ENCODE data around the gene FAM240B.
A peak's percentile ranks its signal among the peaks of the same experiment; 100 is the strongest.

Gene FAM240B

GRCh38 chr9:38706493-38706892 lies 13.4 kb downstream of the FAM240B start:
- Histone ChIP-seq H3K9me3 (ENCODE audit: control insufficient read depth in 2 of 2, low read length in 2 of 2) (no peaks in the 10 kb centered on the region), H3K9ac (ENCODE audit: low read depth in 1 of 2, low read length in 2 of 2) (no peak overlapping the region), H3K27ac (ENCODE audit: low read depth in 2 of 2, low read length in 2 of 2) (no peak overlapping the region), H3K36me3 (ENCODE audit: control insufficient read depth in 2 of 2, insufficient read depth in 2 of 2, low read length in 2 of 2) (no peaks in the 10 kb centered on the region), H3K4me1 (ENCODE audit: control insufficient read depth in 2 of 2, insufficient read depth in 2 of 2, low read length in 2 of 2) (no peaks in the 10 kb centered on the region), H3K4me3 (ENCODE audit: low read length in 2 of 2) (no peak overlapping the region), H3K27me3 (ENCODE audit: control insufficient read depth in 2 of 2, insufficient read depth in 2 of 2, low read length in 2 of 2) (no peaks in the 10 kb centered on the region)

GRCh38 chr9:38705917-38706316 lies 14.0 kb downstream of the FAM240B start:
- Histone ChIP-seq H3K4me3 (ENCODE audit: low read length in 2 of 2) (no peak overlapping the region), H3K4me1 (ENCODE audit: control insufficient read depth in 2 of 2, insufficient read depth in 2 of 2, low read length in 2 of 2) (no peaks in the 10 kb centered on the region), H3K9ac (ENCODE audit: low read depth in 1 of 2, low read length in 2 of 2) (no peak overlapping the region), H3K36me3 (ENCODE audit: control insufficient read depth in 2 of 2, insufficient read depth in 2 of 2, low read length in 2 of 2) (no peaks in the 10 kb centered on the region), H3K9me3 (ENCODE audit: control insufficient read depth in 2 of 2, low read length in 2 of 2) (no peaks in the 10 kb centered on the region), H3K27me3 (ENCODE audit: control insufficient read depth in 2 of 2, insufficient read depth in 2 of 2, low read length in 2 of 2) (no peaks in the 10 kb centered on the region), H3K27ac (ENCODE audit: low read depth in 2 of 2, low read length in 2 of 2) (no peak overlapping the region)

- Histone ChIP-seq H3K27ac (ENCODE audit: low read depth in 2 of 2, low read length in 2 of 2) (no peak overlapping the region), H3K4me3 (ENCODE audit: low read length in 2 of 2) (no peak overlapping the region), H3K9me3 (ENCODE audit: control insufficient read depth in 2 of 2, low read length in 2 of 2) (no peaks in the 10 kb centered on the region), H3K4me1 (ENCODE audit: control insufficient read depth in 2 of 2, insufficient read depth in 2 of 2, low read length in 2 of 2) (no peaks in the 10 kb centered on the region), H3K36me3 (ENCODE audit: control insufficient read depth in 2 of 2, insufficient read depth in 2 of 2, low read length in 2 of 2) (no peaks in the 10 kb centered on the region), H3K9ac (ENCODE audit: low read depth in 1 of 2, low read length in 2 of 2) (no peak overlapping the region), H3K27me3 (ENCODE audit: control insufficient read depth in 2 of 2, insufficient read depth in 2 of 2, low read length in 2 of 2) (no peaks in the 10 kb centered on the region)
Observed at GRCh38 chr9:38700695-38701094, 19.2 kb downstream of the FAM240B start.

- Histone ChIP-seq H3K9ac (ENCODE audit: low read depth in 1 of 2, low read length in 2 of 2) (no peak overlapping the region), H3K4me1 (ENCODE audit: control insufficient read depth in 2 of 2, insufficient read depth in 2 of 2, low read length in 2 of 2) (no peaks in the 10 kb centered on the region), H3K27me3 (ENCODE audit: control insufficient read depth in 2 of 2, insufficient read depth in 2 of 2, low read length in 2 of 2) (no peaks in the 10 kb centered on the region), H3K9me3 (ENCODE audit: control insufficient read depth in 2 of 2, low read length in 2 of 2) (no peaks in the 10 kb centered on the region), H3K4me3 (ENCODE audit: low read length in 2 of 2) (no peak overlapping the region), H3K27ac (ENCODE audit: low read depth in 2 of 2, low read length in 2 of 2) (no peak overlapping the region), H3K36me3 (ENCODE audit: control insufficient read depth in 2 of 2, insufficient read depth in 2 of 2, low read length in 2 of 2) (no peaks in the 10 kb centered on the region)
Observed at GRCh38 chr9:38699337-38699736, 20.6 kb downstream of the FAM240B start.

- Histone ChIP-seq H3K27me3 (ENCODE audit: control insufficient read depth in 2 of 2, insufficient read depth in 2 of 2, low read length in 2 of 2) (no peaks in the 10 kb centered on the region), H3K9ac (ENCODE audit: low read depth in 1 of 2, low read length in 2 of 2) (no peak overlapping the region), H3K27ac (ENCODE audit: low read depth in 2 of 2, low read length in 2 of 2) (no peak overlapping the region), H3K9me3 (ENCODE audit: control insufficient read depth in 2 of 2, low read length in 2 of 2) (no peaks in the 10 kb centered on the region), H3K36me3 (ENCODE audit: control insufficient read depth in 2 of 2, insufficient read depth in 2 of 2, low read length in 2 of 2) (no peaks in the 10 kb centered on the region), H3K4me3 (ENCODE audit: low read length in 2 of 2) (no peak overlapping the region), H3K4me1 (ENCODE audit: control insufficient read depth in 2 of 2, insufficient read depth in 2 of 2, low read length in 2 of 2) (no peaks in the 10 kb centered on the region)
Observed at GRCh38 chr9:38697776-38698300, 22.1 kb downstream of the FAM240B start.

GRCh38 chr9:38696999-38697398 lies 22.9 kb downstream of the FAM240B start:
- Histone ChIP-seq H3K36me3 (ENCODE audit: control insufficient read depth in 2 of 2, insufficient read depth in 2 of 2, low read length in 2 of 2) (no peaks in the 10 kb centered on the region), H3K4me1 (ENCODE audit: control insufficient read depth in 2 of 2, insufficient read depth in 2 of 2, low read length in 2 of 2) (no peaks in the 10 kb centered on the region), H3K9ac (ENCODE audit: low read depth in 1 of 2, low read length in 2 of 2) (no peak overlapping the region), H3K4me3 (ENCODE audit: low read length in 2 of 2) (no peak overlapping the region), H3K27ac (ENCODE audit: low read depth in 2 of 2, low read length in 2 of 2) (no peak overlapping the region), H3K27me3 (ENCODE audit: control insufficient read depth in 2 of 2, insufficient read depth in 2 of 2, low read length in 2 of 2) (no peaks in the 10 kb centered on the region), H3K9me3 (ENCODE audit: control insufficient read depth in 2 of 2, low read length in 2 of 2) (no peaks in the 10 kb centered on the region)

DNA sequence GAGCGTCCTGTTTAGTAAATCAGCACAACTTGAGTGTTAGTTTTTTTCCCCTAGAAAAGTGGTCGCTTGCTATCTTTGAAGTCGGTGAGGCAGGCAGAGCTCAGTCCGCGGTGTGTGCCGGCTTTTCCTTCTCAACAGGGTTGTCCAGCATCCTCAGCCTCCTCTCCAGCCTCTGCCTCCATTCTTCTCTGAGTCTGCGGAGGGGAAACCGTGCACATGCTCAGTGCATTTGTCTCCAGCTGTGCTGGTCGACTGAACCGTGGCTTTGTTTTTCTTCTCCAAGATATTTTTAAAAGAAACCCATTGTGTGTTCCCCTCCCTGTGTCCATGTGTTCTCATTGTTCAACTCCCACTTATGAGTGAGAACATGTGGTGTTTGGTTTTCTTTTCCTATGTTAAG lies 25.3 kb downstream of the FAM240B start:
- Histone ChIP-seq H3K9ac (ENCODE audit: low read depth in 1 of 2, low read length in 2 of 2) (no peak overlapping the region), H3K4me3 (ENCODE audit: low read length in 2 of 2) (no peak overlapping the region), H3K4me1 (ENCODE audit: control insufficient read depth in 2 of 2, insufficient read depth in 2 of 2, low read length in 2 of 2) (no peaks in the 10 kb centered on the region), H3K27me3 (ENCODE audit: control insufficient read depth in 2 of 2, insufficient read depth in 2 of 2, low read length in 2 of 2) (peaks cover 0 to 2% of the 10 kb centered on the region in 2 donors), H3K27ac (ENCODE audit: low read depth in 2 of 2, low read length in 2 of 2) (no peak overlapping the region), H3K36me3 (ENCODE audit: control insufficient read depth in 2 of 2, insufficient read depth in 2 of 2, low read length in 2 of 2) (no peaks in the 10 kb centered on the region), H3K9me3 (ENCODE audit: control insufficient read depth in 2 of 2, low read length in 2 of 2) (no peaks in the 10 kb centered on the region)

DNA sequence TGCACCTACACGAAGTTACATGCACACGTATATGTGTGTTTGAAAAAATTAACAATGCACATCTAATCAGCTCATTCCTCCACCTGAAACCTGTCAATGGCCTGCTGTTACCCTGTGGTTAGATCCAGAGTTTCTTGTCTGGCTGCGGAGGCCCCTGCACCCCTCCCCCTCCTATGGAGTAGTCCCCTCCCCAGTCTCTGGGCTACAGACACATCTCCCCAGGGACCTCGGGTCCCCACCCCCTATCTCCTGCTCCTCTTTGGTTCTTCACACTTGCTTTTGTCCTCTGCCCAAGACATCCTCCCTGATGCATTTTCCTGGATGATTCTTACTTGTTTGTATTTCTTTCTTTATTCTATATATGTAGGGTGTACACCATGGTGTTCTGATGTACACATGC lies 27.2 kb downstream of the FAM240B start:
- H3K9ac ChIP-seq (ENCODE audit: low read depth in 1 of 2, low read length in 2 of 2), result no peak overlapping the region
- no peaks in the 10 kb centered on the region for H3K36me3 ChIP-seq (ENCODE audit: control insufficient read depth in 2 of 2, insufficient read depth in 2 of 2, low read length in 2 of 2)
- no peak overlapping the region for H3K4me3 ChIP-seq (ENCODE audit: low read length in 2 of 2)
- H3K9me3 ChIP-seq (ENCODE audit: control insufficient read depth in 2 of 2, low read length in 2 of 2), result no peaks in the 10 kb centered on the region
- no peak overlapping the region for H3K27ac ChIP-seq (ENCODE audit: low read depth in 2 of 2, low read length in 2 of 2)
- H3K27me3 ChIP-seq (ENCODE audit: control insufficient read depth in 2 of 2, insufficient read depth in 2 of 2, low read length in 2 of 2), result peaks cover 0 to 2% of the 10 kb centered on the region in 2 donors
- H3K4me1 ChIP-seq (ENCODE audit: control insufficient read depth in 2 of 2, insufficient read depth in 2 of 2, low read length in 2 of 2), result peaks cover 0 to 3% of the 10 kb centered on the region in 2 donors

- H3K27ac ChIP-seq (ENCODE audit: low read depth in 2 of 2, low read length in 2 of 2), result no peak overlapping the region
Observed at GRCh38 chr9:38690574-38690973, 29.4 kb downstream of the FAM240B start.

DNA sequence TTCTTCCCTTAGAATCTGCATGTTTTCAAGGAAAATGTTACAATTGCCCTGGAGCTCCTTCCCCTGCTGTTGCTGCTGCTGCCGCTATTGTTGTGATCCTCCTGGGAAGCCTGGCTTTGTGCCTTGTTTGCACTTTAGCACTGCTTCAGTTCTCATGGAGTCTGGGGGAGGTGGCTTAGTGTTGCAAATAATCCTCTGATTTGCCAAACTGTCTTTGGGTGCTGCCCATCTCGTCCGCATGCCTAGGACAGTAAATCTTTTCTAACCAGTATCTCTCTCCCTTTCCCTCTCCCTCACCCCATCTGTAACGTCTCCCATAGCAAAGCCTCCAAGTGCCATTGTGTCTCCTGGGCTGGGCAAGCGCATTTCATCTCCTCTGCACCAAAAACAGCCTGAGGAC lies 30.3 kb downstream of the FAM240B start:
- peaks cover 5 to 10% of the 10 kb centered on the region in 2 donors for H3K4me1 ChIP-seq (ENCODE audit: control insufficient read depth in 2 of 2, insufficient read depth in 2 of 2, low read length in 2 of 2)
- no peak overlapping the region for H3K4me3 ChIP-seq (ENCODE audit: low read length in 2 of 2)
- no peaks in the 10 kb centered on the region for H3K36me3 ChIP-seq (ENCODE audit: control insufficient read depth in 2 of 2, insufficient read depth in 2 of 2, low read length in 2 of 2)
- no peaks in the 10 kb centered on the region for H3K9me3 ChIP-seq (ENCODE audit: control insufficient read depth in 2 of 2, low read length in 2 of 2)
- H3K27me3 ChIP-seq (ENCODE audit: control insufficient read depth in 2 of 2, insufficient read depth in 2 of 2, low read length in 2 of 2), result peaks cover 0 to 2% of the 10 kb centered on the region in 2 donors
- H3K9ac ChIP-seq (ENCODE audit: low read depth in 1 of 2, low read length in 2 of 2), result no peak overlapping the region
- no peak overlapping the region for H3K27ac ChIP-seq (ENCODE audit: low read depth in 2 of 2, low read length in 2 of 2)

More at GRCh38 chr9:38690574-38690973, 29.4 kb downstream of the FAM240B start:
- Histone ChIP-seq H3K4me1 (ENCODE audit: control insufficient read depth in 2 of 2, insufficient read depth in 2 of 2, low read length in 2 of 2) (peaks cover 5 to 10% of the 10 kb centered on the region in 2 donors), H3K9me3 (ENCODE audit: control insufficient read depth in 2 of 2, low read length in 2 of 2) (no peaks in the 10 kb centered on the region), H3K4me3 (ENCODE audit: low read length in 2 of 2) (no peak overlapping the region), H3K27me3 (ENCODE audit: control insufficient read depth in 2 of 2, insufficient read depth in 2 of 2, low read length in 2 of 2) (peaks cover 0 to 2% of the 10 kb centered on the region in 2 donors), H3K36me3 (ENCODE audit: control insufficient read depth in 2 of 2, insufficient read depth in 2 of 2, low read length in 2 of 2) (no peaks in the 10 kb centered on the region), H3K9ac (ENCODE audit: low read depth in 1 of 2, low read length in 2 of 2) (no peak overlapping the region)

DNA sequence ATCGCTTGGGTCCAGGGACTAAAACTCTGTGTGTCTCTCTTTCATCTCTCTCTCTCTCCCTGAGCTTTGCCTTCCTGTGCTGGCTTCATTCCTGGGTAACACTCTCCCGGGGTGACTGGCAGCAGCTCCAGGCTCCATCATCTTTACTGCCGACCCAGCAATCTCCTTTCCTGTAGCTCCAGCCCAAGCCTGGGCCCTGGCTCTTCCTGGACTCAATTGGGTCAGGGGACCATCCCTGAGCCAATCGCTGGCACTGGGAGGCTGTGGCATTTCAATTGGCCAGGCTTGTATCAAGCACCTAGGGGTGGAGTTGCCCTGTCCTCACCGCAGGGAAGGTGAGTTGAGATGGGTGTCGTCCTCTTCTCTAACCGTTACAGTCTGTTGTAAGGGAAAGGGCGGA lies 31.9 kb downstream of the FAM240B start:
- Histone ChIP-seq H3K9me3 (ENCODE audit: control insufficient read depth in 2 of 2, low read length in 2 of 2) (no peaks in the 10 kb centered on the region), H3K4me3 (ENCODE audit: low read length in 2 of 2) (peak overlapping the region; percentile 59 to 69), H3K27ac (ENCODE audit: low read depth in 2 of 2, low read length in 2 of 2) (no peak overlapping the region), H3K4me1 (ENCODE audit: control insufficient read depth in 2 of 2, insufficient read depth in 2 of 2, low read length in 2 of 2) (peaks cover 5 to 10% of the 10 kb centered on the region in 2 donors), H3K9ac (ENCODE audit: low read depth in 1 of 2, low read length in 2 of 2) (peak overlapping the region in 1 of 2 donors; percentile 52), H3K27me3 (ENCODE audit: control insufficient read depth in 2 of 2, insufficient read depth in 2 of 2, low read length in 2 of 2) (peaks cover 0 to 2% of the 10 kb centered on the region in 2 donors), H3K36me3 (ENCODE audit: control insufficient read depth in 2 of 2, insufficient read depth in 2 of 2, low read length in 2 of 2) (no peaks in the 10 kb centered on the region)

All from mucosa of rectum (tissue), 2 donors.